ENCODE measurements around the gene NDUFS7. TPM values are rescaled to one million over a fixed set of nuclear protein-coding genes. Genes with fewer than 3 reads are reported as not detected.

Gene NDUFS7
- total and polyA plus RNA-seq, 10 of the 15 experiments (the other 5 are each of a cell fraction or from before 2014, with no cell fraction given), result 5.1 to 282 (median 92.9) TPM

GRCh38 chr19:1364070-1364704 lies 19.5 kb upstream of the NDUFS7 start (continued):
- no peak for TF ChIP-seq ZNF592 (IDR thresholded peaks at IDR 0.05)
- 0 out of 2 replicates have a peak, but pooled peaks have one; percentile 17 for TF ChIP-seq CBFB (IDR thresholded peaks at IDR 0.05; ENCODE audit: low read depth)
- TF ChIP-seq BHLHE40 (IDR thresholded peaks at IDR 0.05; ENCODE audit: borderline replicate concordance in 1 of 2, low read depth in 2 of 2, low read length in 1 of 2), result peak in 1 of 2 experiments; percentile 9; a peak in 1 of 4 replicates
- peak; percentile 26; the same call in 1 of the 2 replicates for TF ChIP-seq CREM (IDR thresholded peaks at IDR 0.05; ENCODE audit: low read depth)
- TF ChIP-seq STAT3 (IDR thresholded peaks at IDR 0.05; ENCODE audit: low read depth, low read length), result no peak
- peak; percentile 7 to 37 (median 25); a peak in 2 of 6 replicates for TF ChIP-seq CTCF (IDR thresholded peaks at IDR 0.05 in 2 of 3, conservative IDR thresholded peaks at IDR 0.05 in 1 of 3; ENCODE audit: control insufficient read depth in 2 of 3, extremely low read depth in 1 of 3, insufficient read depth in 1 of 3, low read depth in 3 of 3, low read length in 3 of 3)

Measured in GM12878 (cell line).